WTC11 (cell line): Measurements from ENCODE around the gene AKAP9. TPM values are rescaled to one million over a fixed set of nuclear protein-coding genes. Genes with fewer than 3 reads are reported as not detected.

Experiments
- ATAC-seq: fragments of 200-7000 bp; cut with Tn5 transposase; 2 replicates; pipeline ENCODE4 v1.10.0; 2021; ENCODE audit warnings: mild to moderate bottlenecking, moderate library complexity
- CTCF ChIA-PET: fragments of 300-600 bp; sonication (Branson Sonifier 250); formaldehyde crosslinking; loops from one replicate; lab custom pipeline; 2021; ENCODE audit warnings: antibody characterized with exemption; lab: Charles Lee
- POLR2A ChIA-PET: fragments of 350-600 bp; sonication (Branson Sonifier 250); formaldehyde crosslinking; loops from one replicate; lab custom pipeline; 2021; ENCODE audit warnings: antibody characterized with exemption; lab: Charles Lee
- DNase-seq: peaks from one replicate; pipeline ENCODE4 v3.0.0; 2021; ENCODE audit warnings: low spot score
- H3K27ac Mint-ChIP-seq: 2 replicates; pipeline ENCODE4 v1.8.0; 2021; ENCODE audit warnings: mixed read lengths
- H3K27me3 Mint-ChIP-seq: 2 replicates; pipeline ENCODE4 v1.8.0; 2021; ENCODE audit warnings: low read depth, mild to moderate bottlenecking, moderate library complexity, mixed read lengths
- H3K36me3 Mint-ChIP-seq: 2 replicates; pipeline ENCODE4 v1.8.0; 2021; ENCODE audit warnings: mixed read lengths
- H3K4me1 Mint-ChIP-seq: 2 replicates; pipeline ENCODE4 v1.8.0; 2022; ENCODE audit warnings: mixed read lengths
- H3K4me3 Mint-ChIP-seq: 2 replicates; pipeline ENCODE4 v1.8.0; 2021; ENCODE audit warnings: mild to moderate bottlenecking, moderate library complexity, mixed read lengths
- H3K9me3 Mint-ChIP-seq: 2 replicates; pipeline ENCODE4 v1.8.0; 2021; ENCODE audit warnings: mixed read lengths
- CBFB ChIP-seq: sonication (generic); formaldehyde crosslinking; IDR thresholded peaks from 2 replicates; pipeline ENCODE4 v1.8.1; 2022; ENCODE audit warnings: mild to moderate bottlenecking, low read depth, missing genetic modification reagents
- ELF4 ChIP-seq: sonication (generic); formaldehyde crosslinking; IDR thresholded peaks from 2 replicates; pipeline ENCODE4 v1.8.1; 2022; ENCODE audit warnings: low read depth, mild to moderate bottlenecking, moderate library complexity, missing genetic modification reagents
- ESRRA ChIP-seq: sonication (generic); formaldehyde crosslinking; IDR thresholded peaks from 2 replicates; pipeline ENCODE4 v1.8.1; 2022; ENCODE audit warnings: mild to moderate bottlenecking, missing genetic modification reagents, borderline replicate concordance
- GABPB1 ChIP-seq: sonication (generic); formaldehyde crosslinking; IDR thresholded peaks from 2 replicates; pipeline ENCODE4 v1.8.1; 2023; ENCODE audit warnings: mild to moderate bottlenecking, missing genetic modification reagents
- JAZF1 ChIP-seq: fragments of 250-450 bp; sonication (Bioruptor Pico); IDR thresholded peaks from 2 replicates; pipeline ENCODE4 v1.9.0; 2021; ENCODE audit warnings: moderate library complexity, mild to moderate bottlenecking, inconsistent platforms
- MYBL2 ChIP-seq: sonication (generic); formaldehyde crosslinking; IDR thresholded peaks from 2 replicates; pipeline ENCODE4 v1.8.1; 2023; ENCODE audit warnings: mild to moderate bottlenecking, moderate library complexity, missing genetic modification reagents
- NFATC4 ChIP-seq: fragments of 250-450 bp; sonication (Bioruptor Pico); IDR thresholded peaks from 2 replicates; pipeline ENCODE4 v1.9.0; 2021; ENCODE audit warnings: mild to moderate bottlenecking
- NFE2L1 ChIP-seq: sonication (generic); formaldehyde crosslinking; IDR thresholded peaks from 2 replicates; pipeline ENCODE4 v1.8.1; 2023; ENCODE audit warnings: missing genetic modification reagents
- TEAD1 ChIP-seq: sonication (generic); formaldehyde crosslinking; IDR thresholded peaks from 2 replicates; pipeline ENCODE4 v1.8.0; 2022; ENCODE audit warnings: mild to moderate bottlenecking, missing genetic modification reagents
- ZBTB21 ChIP-seq: sonication (generic); formaldehyde crosslinking; IDR thresholded peaks from 2 replicates; pipeline ENCODE4 v1.8.1; 2023; ENCODE audit warnings: mild to moderate bottlenecking, missing genetic modification reagents, borderline replicate concordance
- total RNA-seq: library from RNA; stranded (reverse); gene quantifications from 3 replicates; pipeline ENCODE4 v1.2.3, GENCODE V29; 2021
- TF ChIP-seq, protein P1 (sequence below): sonication (generic); formaldehyde crosslinking; IDR thresholded peaks from 2 replicates; pipeline ENCODE4 v1.8.1; 2022; ENCODE audit warnings: mild to moderate bottlenecking, moderate library complexity, missing genetic modification reagents
- TF ChIP-seq, protein P2 (sequence below): sonication (generic); formaldehyde crosslinking; IDR thresholded peaks from 2 replicates; pipeline ENCODE4 v1.8.0; 2023; ENCODE audit warnings: missing genetic modification reagents, mild to moderate bottlenecking, borderline replicate concordance
- TF ChIP-seq, protein P3 (sequence below): sonication (generic); formaldehyde crosslinking; IDR thresholded peaks from 2 replicates; pipeline ENCODE4 v1.8.0; 2023; ENCODE audit warnings: missing genetic modification reagents
- TF ChIP-seq, protein P4 (sequence below): sonication (generic); formaldehyde crosslinking; IDR thresholded peaks from 2 replicates; pipeline ENCODE4 v1.8.0; 2023; ENCODE audit warnings: mild to moderate bottlenecking, missing genetic modification reagents
- TF ChIP-seq, protein P5 (sequence below): sonication (generic); formaldehyde crosslinking; IDR thresholded peaks from 2 replicates; pipeline ENCODE4 v1.8.1; 2022; ENCODE audit warnings: low read depth, mild to moderate bottlenecking, moderate library complexity, missing genetic modification reagents, borderline replicate concordance
- TF ChIP-seq, protein P6 (sequence below): sonication (generic); formaldehyde crosslinking; IDR thresholded peaks from 2 replicates; pipeline ENCODE4 v1.8.0; 2022; ENCODE audit warnings: mild to moderate bottlenecking, missing genetic modification reagents
- TF ChIP-seq, protein P7 (sequence below): fragments of 250-450 bp; sonication (Bioruptor Pico); IDR thresholded peaks from 2 replicates; pipeline ENCODE4 v1.8.0; 2021; ENCODE audit warnings: mild to moderate bottlenecking

AKAP9 gene
- total RNA-seq, 1 experiment from 2014 or later, result 35.2 TPM

DNA sequence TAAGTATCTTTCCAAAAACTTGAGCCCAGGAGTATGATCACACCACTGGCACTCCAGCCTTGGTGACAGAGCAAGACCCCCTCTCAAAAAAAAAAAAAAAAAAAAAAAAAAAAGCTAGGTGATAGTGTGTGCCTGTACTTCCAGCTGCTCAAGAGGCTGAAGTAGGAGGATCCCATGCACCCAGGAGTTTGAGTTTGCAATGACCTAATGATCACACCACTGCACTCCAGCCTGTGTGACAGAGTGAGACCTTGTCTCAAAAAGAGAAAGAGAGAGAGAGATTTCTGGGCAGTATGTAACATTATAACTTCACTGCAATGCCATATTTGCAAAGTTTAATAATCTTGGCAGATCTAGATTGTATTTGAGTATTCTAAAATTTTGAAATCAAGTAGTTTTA, 47.6 kb downstream of the AKAP9 start:
- CTCF ChIA-PET, result no interaction called here
- POLR2A ChIA-PET, result no interaction called here
- H3K36me3 Mint-ChIP-seq, result peaks cover 18% of the 10 kb centered on the region
- no peak for ATAC-seq
- no peak overlapping the region for H3K4me3 Mint-ChIP-seq
- H3K27ac Mint-ChIP-seq, result no peak overlapping the region
- no peak for DNase-seq
- H3K9me3 Mint-ChIP-seq, result peaks cover 14% of the 10 kb centered on the region
- no peaks in the 10 kb centered on the region for H3K4me1 Mint-ChIP-seq
- TF ChIP-seq CBFB (CRISPR knock-in tag), result no peak
- TF ChIP-seq, protein P1, sequence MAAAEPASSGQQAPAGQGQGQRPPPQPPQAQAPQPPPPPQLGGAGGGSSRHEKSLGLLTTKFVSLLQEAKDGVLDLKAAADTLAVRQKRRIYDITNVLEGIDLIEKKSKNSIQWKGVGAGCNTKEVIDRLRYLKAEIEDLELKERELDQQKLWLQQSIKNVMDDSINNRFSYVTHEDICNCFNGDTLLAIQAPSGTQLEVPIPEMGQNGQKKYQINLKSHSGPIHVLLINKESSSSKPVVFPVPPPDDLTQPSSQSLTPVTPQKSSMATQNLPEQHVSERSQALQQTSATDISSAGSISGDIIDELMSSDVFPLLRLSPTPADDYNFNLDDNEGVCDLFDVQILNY (CRISPR knock-in tag), result no peak
- TF ChIP-seq GABPB1 (CRISPR knock-in tag), result no peak
- no peak for TF ChIP-seq ELF4 (CRISPR knock-in tag)
- TF ChIP-seq MYBL2 (CRISPR knock-in tag), result no peak
- TF ChIP-seq, protein P2, sequence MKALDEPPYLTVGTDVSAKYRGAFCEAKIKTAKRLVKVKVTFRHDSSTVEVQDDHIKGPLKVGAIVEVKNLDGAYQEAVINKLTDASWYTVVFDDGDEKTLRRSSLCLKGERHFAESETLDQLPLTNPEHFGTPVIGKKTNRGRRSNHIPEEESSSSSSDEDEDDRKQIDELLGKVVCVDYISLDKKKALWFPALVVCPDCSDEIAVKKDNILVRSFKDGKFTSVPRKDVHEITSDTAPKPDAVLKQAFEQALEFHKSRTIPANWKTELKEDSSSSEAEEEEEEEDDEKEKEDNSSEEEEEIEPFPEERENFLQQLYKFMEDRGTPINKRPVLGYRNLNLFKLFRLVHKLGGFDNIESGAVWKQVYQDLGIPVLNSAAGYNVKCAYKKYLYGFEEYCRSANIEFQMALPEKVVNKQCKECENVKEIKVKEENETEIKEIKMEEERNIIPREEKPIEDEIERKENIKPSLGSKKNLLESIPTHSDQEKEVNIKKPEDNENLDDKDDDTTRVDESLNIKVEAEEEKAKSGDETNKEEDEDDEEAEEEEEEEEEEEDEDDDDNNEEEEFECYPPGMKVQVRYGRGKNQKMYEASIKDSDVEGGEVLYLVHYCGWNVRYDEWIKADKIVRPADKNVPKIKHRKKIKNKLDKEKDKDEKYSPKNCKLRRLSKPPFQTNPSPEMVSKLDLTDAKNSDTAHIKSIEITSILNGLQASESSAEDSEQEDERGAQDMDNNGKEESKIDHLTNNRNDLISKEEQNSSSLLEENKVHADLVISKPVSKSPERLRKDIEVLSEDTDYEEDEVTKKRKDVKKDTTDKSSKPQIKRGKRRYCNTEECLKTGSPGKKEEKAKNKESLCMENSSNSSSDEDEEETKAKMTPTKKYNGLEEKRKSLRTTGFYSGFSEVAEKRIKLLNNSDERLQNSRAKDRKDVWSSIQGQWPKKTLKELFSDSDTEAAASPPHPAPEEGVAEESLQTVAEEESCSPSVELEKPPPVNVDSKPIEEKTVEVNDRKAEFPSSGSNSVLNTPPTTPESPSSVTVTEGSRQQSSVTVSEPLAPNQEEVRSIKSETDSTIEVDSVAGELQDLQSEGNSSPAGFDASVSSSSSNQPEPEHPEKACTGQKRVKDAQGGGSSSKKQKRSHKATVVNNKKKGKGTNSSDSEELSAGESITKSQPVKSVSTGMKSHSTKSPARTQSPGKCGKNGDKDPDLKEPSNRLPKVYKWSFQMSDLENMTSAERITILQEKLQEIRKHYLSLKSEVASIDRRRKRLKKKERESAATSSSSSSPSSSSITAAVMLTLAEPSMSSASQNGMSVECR (CRISPR knock-in tag), result no peak
- no peak for TF ChIP-seq NFATC4 (CRISPR knock-in tag)
- TF ChIP-seq, protein P3, sequence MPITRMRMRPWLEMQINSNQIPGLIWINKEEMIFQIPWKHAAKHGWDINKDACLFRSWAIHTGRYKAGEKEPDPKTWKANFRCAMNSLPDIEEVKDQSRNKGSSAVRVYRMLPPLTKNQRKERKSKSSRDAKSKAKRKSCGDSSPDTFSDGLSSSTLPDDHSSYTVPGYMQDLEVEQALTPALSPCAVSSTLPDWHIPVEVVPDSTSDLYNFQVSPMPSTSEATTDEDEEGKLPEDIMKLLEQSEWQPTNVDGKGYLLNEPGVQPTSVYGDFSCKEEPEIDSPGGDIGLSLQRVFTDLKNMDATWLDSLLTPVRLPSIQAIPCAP, result no peak
- TF ChIP-seq, protein P4, sequence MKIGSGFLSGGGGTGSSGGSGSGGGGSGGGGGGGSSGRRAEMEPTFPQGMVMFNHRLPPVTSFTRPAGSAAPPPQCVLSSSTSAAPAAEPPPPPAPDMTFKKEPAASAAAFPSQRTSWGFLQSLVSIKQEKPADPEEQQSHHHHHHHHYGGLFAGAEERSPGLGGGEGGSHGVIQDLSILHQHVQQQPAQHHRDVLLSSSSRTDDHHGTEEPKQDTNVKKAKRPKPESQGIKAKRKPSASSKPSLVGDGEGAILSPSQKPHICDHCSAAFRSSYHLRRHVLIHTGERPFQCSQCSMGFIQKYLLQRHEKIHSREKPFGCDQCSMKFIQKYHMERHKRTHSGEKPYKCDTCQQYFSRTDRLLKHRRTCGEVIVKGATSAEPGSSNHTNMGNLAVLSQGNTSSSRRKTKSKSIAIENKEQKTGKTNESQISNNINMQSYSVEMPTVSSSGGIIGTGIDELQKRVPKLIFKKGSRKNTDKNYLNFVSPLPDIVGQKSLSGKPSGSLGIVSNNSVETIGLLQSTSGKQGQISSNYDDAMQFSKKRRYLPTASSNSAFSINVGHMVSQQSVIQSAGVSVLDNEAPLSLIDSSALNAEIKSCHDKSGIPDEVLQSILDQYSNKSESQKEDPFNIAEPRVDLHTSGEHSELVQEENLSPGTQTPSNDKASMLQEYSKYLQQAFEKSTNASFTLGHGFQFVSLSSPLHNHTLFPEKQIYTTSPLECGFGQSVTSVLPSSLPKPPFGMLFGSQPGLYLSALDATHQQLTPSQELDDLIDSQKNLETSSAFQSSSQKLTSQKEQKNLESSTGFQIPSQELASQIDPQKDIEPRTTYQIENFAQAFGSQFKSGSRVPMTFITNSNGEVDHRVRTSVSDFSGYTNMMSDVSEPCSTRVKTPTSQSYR (CRISPR knock-in tag), result no peak
- TF ChIP-seq, protein P5, sequence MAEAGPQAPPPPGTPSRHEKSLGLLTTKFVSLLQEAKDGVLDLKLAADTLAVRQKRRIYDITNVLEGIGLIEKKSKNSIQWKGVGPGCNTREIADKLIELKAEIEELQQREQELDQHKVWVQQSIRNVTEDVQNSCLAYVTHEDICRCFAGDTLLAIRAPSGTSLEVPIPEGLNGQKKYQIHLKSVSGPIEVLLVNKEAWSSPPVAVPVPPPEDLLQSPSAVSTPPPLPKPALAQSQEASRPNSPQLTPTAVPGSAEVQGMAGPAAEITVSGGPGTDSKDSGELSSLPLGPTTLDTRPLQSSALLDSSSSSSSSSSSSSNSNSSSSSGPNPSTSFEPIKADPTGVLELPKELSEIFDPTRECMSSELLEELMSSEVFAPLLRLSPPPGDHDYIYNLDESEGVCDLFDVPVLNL, result no peak
- no peak for TF ChIP-seq JAZF1 (CRISPR knock-in tag)
- TF ChIP-seq ZBTB21, result no peak
- TF ChIP-seq, protein P6, sequence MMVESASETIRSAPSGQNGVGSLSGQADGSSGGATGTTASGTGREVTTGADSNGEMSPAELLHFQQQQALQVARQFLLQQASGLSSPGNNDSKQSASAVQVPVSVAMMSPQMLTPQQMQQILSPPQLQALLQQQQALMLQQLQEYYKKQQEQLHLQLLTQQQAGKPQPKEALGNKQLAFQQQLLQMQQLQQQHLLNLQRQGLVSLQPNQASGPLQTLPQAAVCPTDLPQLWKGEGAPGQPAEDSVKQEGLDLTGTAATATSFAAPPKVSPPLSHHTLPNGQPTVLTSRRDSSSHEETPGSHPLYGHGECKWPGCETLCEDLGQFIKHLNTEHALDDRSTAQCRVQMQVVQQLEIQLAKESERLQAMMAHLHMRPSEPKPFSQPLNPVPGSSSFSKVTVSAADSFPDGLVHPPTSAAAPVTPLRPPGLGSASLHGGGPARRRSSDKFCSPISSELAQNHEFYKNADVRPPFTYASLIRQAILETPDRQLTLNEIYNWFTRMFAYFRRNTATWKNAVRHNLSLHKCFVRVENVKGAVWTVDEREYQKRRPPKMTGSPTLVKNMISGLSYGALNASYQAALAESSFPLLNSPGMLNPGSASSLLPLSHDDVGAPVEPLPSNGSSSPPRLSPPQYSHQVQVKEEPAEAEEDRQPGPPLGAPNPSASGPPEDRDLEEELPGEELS (CRISPR knock-in tag), result no peak
- no peak for TF ChIP-seq TEAD1 (CRISPR knock-in tag)
- TF ChIP-seq, protein P7, sequence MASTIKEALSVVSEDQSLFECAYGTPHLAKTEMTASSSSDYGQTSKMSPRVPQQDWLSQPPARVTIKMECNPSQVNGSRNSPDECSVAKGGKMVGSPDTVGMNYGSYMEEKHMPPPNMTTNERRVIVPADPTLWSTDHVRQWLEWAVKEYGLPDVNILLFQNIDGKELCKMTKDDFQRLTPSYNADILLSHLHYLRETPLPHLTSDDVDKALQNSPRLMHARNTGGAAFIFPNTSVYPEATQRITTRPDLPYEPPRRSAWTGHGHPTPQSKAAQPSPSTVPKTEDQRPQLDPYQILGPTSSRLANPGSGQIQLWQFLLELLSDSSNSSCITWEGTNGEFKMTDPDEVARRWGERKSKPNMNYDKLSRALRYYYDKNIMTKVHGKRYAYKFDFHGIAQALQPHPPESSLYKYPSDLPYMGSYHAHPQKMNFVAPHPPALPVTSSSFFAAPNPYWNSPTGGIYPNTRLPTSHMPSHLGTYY (CRISPR knock-in tag), result no peak
- TF ChIP-seq NFE2L1 (CRISPR knock-in tag), result no peak
- no peak for TF ChIP-seq ESRRA (CRISPR knock-in tag)
- H3K27me3 Mint-ChIP-seq, result no peaks in the 10 kb centered on the region; the same call in 1 of the 2 replicates
